ENCODE data around the gene CD3G. TPM values are rescaled to one million over a fixed set of nuclear protein-coding genes. Genes with fewer than 3 reads are reported as not detected.

CD3G gene
- total and polyA plus RNA-seq, 2 of the 4 experiments (the other 2 are of a cell fraction): not detected

- intact Hi-C loops (cut with micrococcal nuclease): no loop called here
These were observed 4.7 kb upstream of the CD3G start for GRCh38 chr11:118339281-118339961.

More at GRCh38 chr11:118339281-118339961, 4.7 kb upstream of the CD3G start:
- no peaks in the 10 kb centered on the region for H3K9me1 ChIP-seq (ENCODE audit: insufficient read depth, low read length)
- H2BK120ac ChIP-seq (ENCODE audit: low read depth, low read length): no peak overlapping the region
- no peak overlapping the region for H3K14ac ChIP-seq (replicated peaks; ENCODE audit: low read depth, low read length)
- H2AFZ ChIP-seq (replicated peaks; ENCODE audit: low read length, poor library complexity): no peak overlapping the region
- H3K36me3 ChIP-seq (ENCODE audit: control insufficient read depth, insufficient read depth, low read length): no peaks in the 10 kb centered on the region
- no peak overlapping the region for H3K27ac ChIP-seq (ENCODE audit: insufficient read depth, low read length)
- CTCF ChIA-PET: no interaction called here
- DNase-seq: no peak
- dilution Hi-C loops (cut with HindIII; ENCODE audit: low sequenced_read_pairs, unreplicated experiment) (no loop called here), in situ Hi-C loops (cut with MboI; ENCODE audit: low sequenced_read_pairs) (no loop called here)
- BruUV-seq (replicated peaks): no TSS peak
- H2BK20ac ChIP-seq (ENCODE audit: low read depth, low read length): no peak overlapping the region
- H3K4me3 ChIP-seq (ENCODE audit: insufficient read depth, low read depth, low read length): no peak overlapping the region
- POLR2A ChIA-PET (ENCODE audit: unreplicated experiment): no interaction called here
- H2BK5ac ChIP-seq (ENCODE audit: low read depth, low read length, poor library complexity, severe bottlenecking): no peak overlapping the region
- no peak overlapping the region for H3K56ac ChIP-seq (ENCODE audit: extremely low read depth, insufficient read depth, low read length)
- H4K91ac ChIP-seq (ENCODE audit: insufficient read depth, low read depth, low read length): no peak overlapping the region
- H3K9ac ChIP-seq (ENCODE audit: low read depth, low read length): no peak overlapping the region
- H4K20me1 ChIP-seq (ENCODE audit: insufficient read depth, low read length): no peaks in the 10 kb centered on the region
- no peak overlapping the region for H2AK5ac ChIP-seq (ENCODE audit: low read depth, low read length)
- TF ChIP-seq CTCF (conservative IDR thresholded peaks at IDR 0.05; ENCODE audit: low read depth, low read length): no peak
- no peak for TF ChIP-seq ELK1 (IDR thresholded peaks at IDR 0.05; ENCODE audit: borderline replicate concordance, low read depth, low read length)
- no peak for TF ChIP-seq POLR2A (IDR thresholded peaks at IDR 0.05; ENCODE audit: low read depth, low read length)
- TF ChIP-seq SMC3 (IDR thresholded peaks at IDR 0.05; ENCODE audit: low read depth, low read length): no peak
- TF ChIP-seq NFE2L2 (IDR thresholded peaks at IDR 0.05; ENCODE audit: low read depth, low read length): no peak
- no peak for TF ChIP-seq CHD1 (IDR thresholded peaks at IDR 0.05; ENCODE audit: low read depth, low read length)
- TF ChIP-seq MAZ (IDR thresholded peaks at IDR 0.05; ENCODE audit: borderline replicate concordance, low read depth, low read length): no peak
- TF ChIP-seq MXI1 (IDR thresholded peaks at IDR 0.05; ENCODE audit: borderline replicate concordance, low read depth, low read length): no peak
- TF ChIP-seq, protein P1, sequence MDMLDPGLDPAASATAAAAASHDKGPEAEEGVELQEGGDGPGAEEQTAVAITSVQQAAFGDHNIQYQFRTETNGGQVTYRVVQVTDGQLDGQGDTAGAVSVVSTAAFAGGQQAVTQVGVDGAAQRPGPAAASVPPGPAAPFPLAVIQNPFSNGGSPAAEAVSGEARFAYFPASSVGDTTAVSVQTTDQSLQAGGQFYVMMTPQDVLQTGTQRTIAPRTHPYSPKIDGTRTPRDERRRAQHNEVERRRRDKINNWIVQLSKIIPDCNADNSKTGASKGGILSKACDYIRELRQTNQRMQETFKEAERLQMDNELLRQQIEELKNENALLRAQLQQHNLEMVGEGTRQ (IDR thresholded peaks at IDR 0.05; ENCODE audit: low read depth, low read length): no peak
- TF ChIP-seq BHLHE40 (IDR thresholded peaks at IDR 0.05; ENCODE audit: low read depth, low read length): no peak
- TF ChIP-seq RAD21 (IDR thresholded peaks at IDR 0.05; ENCODE audit: low read length): no peak
- TF ChIP-seq RFX5 (IDR thresholded peaks at IDR 0.05; ENCODE audit: low read depth, low read length): no peak
- H3K4ac ChIP-seq (ENCODE audit: low read depth, low read length): no peak overlapping the region
- H2BK15ac ChIP-seq (ENCODE audit: low read depth, low read length): no peak overlapping the region
- H3K23ac ChIP-seq (ENCODE audit: low read depth, low read length): no peak overlapping the region
- H3K27me3 ChIP-seq (ENCODE audit: control insufficient read depth, insufficient read depth, low read length): peaks cover 13% of the 10 kb centered on the region
- H4K5ac ChIP-seq (ENCODE audit: low read depth, low read length): no peak overlapping the region
- H3K4me1 ChIP-seq (ENCODE audit: control insufficient read depth, insufficient read depth, low read length): no peaks in the 10 kb centered on the region
- no peak overlapping the region for H4K8ac ChIP-seq (ENCODE audit: low read depth in 2 of 2, low read length in 2 of 2)
- H3K79me1 ChIP-seq (ENCODE audit: low read depth in 1 of 2, low read length in 2 of 2): no peaks in the 10 kb centered on the region
- no peaks in the 10 kb centered on the region for H3K9me3 ChIP-seq (ENCODE audit: control insufficient read depth, insufficient read depth, low read length)
- no peak overlapping the region for H3K4me2 ChIP-seq (ENCODE audit: low read depth, low read length)
- 40% methylated on average over 2 of the region's 5 CpGs; no CpG with 5 or more reads in 1 of the 2 experiments for WGBS, 2 experiments (ENCODE audit: extremely low coverage in 2 of 2, insufficient read length in 1 of 2)
- no peak overlapping the region for H3K18ac ChIP-seq (ENCODE audit: low read depth, low read length)
- H2AK9ac ChIP-seq (replicated peaks; ENCODE audit: low read depth, low read length, poor library complexity): no peak overlapping the region
- no peak for ATAC-seq (ENCODE audit: low read depth)

Data from IMR-90 (cell line).